Measurements from ENCODE around the gene ACTL6A.

- TF ChIP-seq, protein P1, sequence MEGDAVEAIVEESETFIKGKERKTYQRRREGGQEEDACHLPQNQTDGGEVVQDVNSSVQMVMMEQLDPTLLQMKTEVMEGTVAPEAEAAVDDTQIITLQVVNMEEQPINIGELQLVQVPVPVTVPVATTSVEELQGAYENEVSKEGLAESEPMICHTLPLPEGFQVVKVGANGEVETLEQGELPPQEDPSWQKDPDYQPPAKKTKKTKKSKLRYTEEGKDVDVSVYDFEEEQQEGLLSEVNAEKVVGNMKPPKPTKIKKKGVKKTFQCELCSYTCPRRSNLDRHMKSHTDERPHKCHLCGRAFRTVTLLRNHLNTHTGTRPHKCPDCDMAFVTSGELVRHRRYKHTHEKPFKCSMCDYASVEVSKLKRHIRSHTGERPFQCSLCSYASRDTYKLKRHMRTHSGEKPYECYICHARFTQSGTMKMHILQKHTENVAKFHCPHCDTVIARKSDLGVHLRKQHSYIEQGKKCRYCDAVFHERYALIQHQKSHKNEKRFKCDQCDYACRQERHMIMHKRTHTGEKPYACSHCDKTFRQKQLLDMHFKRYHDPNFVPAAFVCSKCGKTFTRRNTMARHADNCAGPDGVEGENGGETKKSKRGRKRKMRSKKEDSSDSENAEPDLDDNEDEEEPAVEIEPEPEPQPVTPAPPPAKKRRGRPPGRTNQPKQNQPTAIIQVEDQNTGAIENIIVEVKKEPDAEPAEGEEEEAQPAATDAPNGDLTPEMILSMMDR (conservative IDR thresholded peaks at IDR 0.05; ENCODE audit: low read depth, low read length): no peak
- TF ChIP-seq RAD21 (IDR thresholded peaks at IDR 0.05; ENCODE audit: low read length): no peak
- TF ChIP-seq POLR2A (IDR thresholded peaks at IDR 0.05; ENCODE audit: low read depth, low read length): peak; percentile 93
- no peak for TF ChIP-seq RCOR1 (IDR thresholded peaks at IDR 0.05; ENCODE audit: insufficient replicate concordance, low read length)
- no peak for TF ChIP-seq SMC3 (IDR thresholded peaks at IDR 0.05; ENCODE audit: low read depth, low read length)
- TF ChIP-seq, protein P2, sequence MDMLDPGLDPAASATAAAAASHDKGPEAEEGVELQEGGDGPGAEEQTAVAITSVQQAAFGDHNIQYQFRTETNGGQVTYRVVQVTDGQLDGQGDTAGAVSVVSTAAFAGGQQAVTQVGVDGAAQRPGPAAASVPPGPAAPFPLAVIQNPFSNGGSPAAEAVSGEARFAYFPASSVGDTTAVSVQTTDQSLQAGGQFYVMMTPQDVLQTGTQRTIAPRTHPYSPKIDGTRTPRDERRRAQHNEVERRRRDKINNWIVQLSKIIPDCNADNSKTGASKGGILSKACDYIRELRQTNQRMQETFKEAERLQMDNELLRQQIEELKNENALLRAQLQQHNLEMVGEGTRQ (IDR thresholded peaks at IDR 0.05; ENCODE audit: low read depth, low read length): no peak; the same call in 1 of the 2 replicates
Observed at GRCh38 chr3:179604321-179605078, 41.8 kb downstream of the ACTL6A start, which contains the start of the genes MRPL47 and NDUFB5.

Measured in IMR-90 (cell line).